Upper lobe of right lung (tissue), 1 donor: ENCODE results near the gene DENND1B. TPM values are rescaled to one million over a fixed set of nuclear protein-coding genes. Genes with fewer than 3 reads are reported as not detected.

Source experiments
- ATAC-seq: fragments of 200-7000 bp; cut with Tn5 transposase; one replicate; pipeline ENCODE4 v1.9.1; 2020; ENCODE audit warnings: mild to moderate bottlenecking, moderate library complexity
- DNase-seq: peaks from one replicate; pipeline ENCODE4 v3.0.0-alpha.2; 2020
- H3K27ac ChIP-seq: fragments of 200-600 bp; one replicate; pipeline ENCODE4 v1.8.0; 2022
- H3K27me3 ChIP-seq: fragments of 200-600 bp; one replicate; pipeline ENCODE4 v1.8.0; 2022; ENCODE audit warnings: mild to moderate bottlenecking
- H3K36me3 ChIP-seq: fragments of 200-600 bp; one replicate; pipeline ENCODE4 v1.8.0; 2022
- H3K4me1 ChIP-seq: fragments of 200-600 bp; one replicate; pipeline ENCODE4 v1.8.0; 2022
- H3K4me3 ChIP-seq: fragments of 200-600 bp; one replicate; pipeline ENCODE4 v1.8.0; 2022; ENCODE audit warnings: mild to moderate bottlenecking
- H3K9me3 ChIP-seq: fragments of 200-600 bp; one replicate; pipeline ENCODE4 v1.8.0; 2022
- intact Hi-C: fragments of 100-400 bp; cut with DNase I; formaldehyde crosslinking; loops from one replicate; pipeline ENCODE4 v1.11.0; 2022
- total RNA-seq: library from RNA; stranded (reverse); fragmentation: NEBNext Ultra II Directional; extraction: Animal tissue kit (Norgen Biotek cat#: 25700); gene quantifications from one replicate; pipeline ENCODE4 v1.2.1, GENCODE V29; 2021
- TF ChIP-seq, protein P1 (sequence below): fragments of 200-600 bp; IDR thresholded peaks from one replicate; pipeline ENCODE4 v1.8.0; 2022; ENCODE audit warnings: antibody characterized with exemption
- donor health status: DM: no; HTN: yes; CAD: no; lungs with severe emphysema.

The DENND1B gene
- total RNA-seq, 1 donor from 2014 or later, result 20.1 TPM

DNA sequence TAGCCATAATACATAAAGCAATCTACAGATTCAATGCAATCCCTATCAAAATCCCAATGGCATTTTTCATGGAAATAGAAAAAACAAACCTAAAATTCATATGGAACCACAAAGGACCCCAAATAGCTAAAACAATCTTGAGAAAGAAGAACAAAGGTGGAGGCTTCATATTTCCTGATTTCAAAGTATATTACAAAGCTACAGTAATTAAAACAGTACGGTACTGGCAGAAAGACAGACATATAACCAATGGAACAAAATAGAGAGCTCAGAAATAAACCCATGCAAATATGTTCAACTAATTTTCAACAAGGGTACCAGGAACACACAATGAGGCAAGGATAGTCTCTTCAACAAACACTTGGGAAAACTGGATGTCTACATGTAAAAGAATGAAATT lies 87.0 kb downstream of the DENND1B start:
- TF ChIP-seq, protein P1, sequence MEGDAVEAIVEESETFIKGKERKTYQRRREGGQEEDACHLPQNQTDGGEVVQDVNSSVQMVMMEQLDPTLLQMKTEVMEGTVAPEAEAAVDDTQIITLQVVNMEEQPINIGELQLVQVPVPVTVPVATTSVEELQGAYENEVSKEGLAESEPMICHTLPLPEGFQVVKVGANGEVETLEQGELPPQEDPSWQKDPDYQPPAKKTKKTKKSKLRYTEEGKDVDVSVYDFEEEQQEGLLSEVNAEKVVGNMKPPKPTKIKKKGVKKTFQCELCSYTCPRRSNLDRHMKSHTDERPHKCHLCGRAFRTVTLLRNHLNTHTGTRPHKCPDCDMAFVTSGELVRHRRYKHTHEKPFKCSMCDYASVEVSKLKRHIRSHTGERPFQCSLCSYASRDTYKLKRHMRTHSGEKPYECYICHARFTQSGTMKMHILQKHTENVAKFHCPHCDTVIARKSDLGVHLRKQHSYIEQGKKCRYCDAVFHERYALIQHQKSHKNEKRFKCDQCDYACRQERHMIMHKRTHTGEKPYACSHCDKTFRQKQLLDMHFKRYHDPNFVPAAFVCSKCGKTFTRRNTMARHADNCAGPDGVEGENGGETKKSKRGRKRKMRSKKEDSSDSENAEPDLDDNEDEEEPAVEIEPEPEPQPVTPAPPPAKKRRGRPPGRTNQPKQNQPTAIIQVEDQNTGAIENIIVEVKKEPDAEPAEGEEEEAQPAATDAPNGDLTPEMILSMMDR, result no peak
- Histone ChIP-seq H3K36me3 (no peaks in the 10 kb centered on the region), H3K27me3 (no peaks in the 10 kb centered on the region), H3K9me3 (peaks cover 4% of the 10 kb centered on the region), H3K4me1 (no peaks in the 10 kb centered on the region), H3K4me3 (no peak overlapping the region), H3K27ac (no peak overlapping the region)
- ATAC-seq (no peak), DNase-seq (no peak)
- intact Hi-C loops, result no loop called here

GRCh38 chr1:197686702-197687355 lies 88.5 kb downstream of the DENND1B start:
- intact Hi-C loops, result no loop called here
- Histone ChIP-seq H3K27ac (no peak overlapping the region), H3K9me3 (peaks cover 4% of the 10 kb centered on the region), H3K4me3 (no peak overlapping the region), H3K27me3 (no peaks in the 10 kb centered on the region), H3K36me3 (no peaks in the 10 kb centered on the region), H3K4me1 (no peaks in the 10 kb centered on the region)
- TF ChIP-seq, protein P1, result no peak
- DNase-seq (no peak), ATAC-seq (no peak)

- TF ChIP-seq, protein P1, result no peak
- no peak overlapping the region for H3K4me3 ChIP-seq
- H3K27me3 ChIP-seq, result no peaks in the 10 kb centered on the region
- H3K27ac ChIP-seq, result no peak overlapping the region
- H3K4me1 ChIP-seq, result no peaks in the 10 kb centered on the region
- no peaks in the 10 kb centered on the region for H3K36me3 ChIP-seq
- peaks cover 4% of the 10 kb centered on the region for H3K9me3 ChIP-seq
- DNase-seq (no peak), ATAC-seq (no peak)
- intact Hi-C loops, result no loop called here
These were observed 89.0 kb downstream of the DENND1B start for GRCh38 chr1:197686231-197686630.

- Histone ChIP-seq H3K9me3 (peaks cover 4% of the 10 kb centered on the region), H3K36me3 (no peaks in the 10 kb centered on the region), H3K4me1 (no peaks in the 10 kb centered on the region), H3K27me3 (no peaks in the 10 kb centered on the region), H3K4me3 (no peak overlapping the region), H3K27ac (no peak overlapping the region)
- TF ChIP-seq, protein P1, result no peak
- no peak for DNase-seq
- no peak for ATAC-seq
- intact Hi-C loops, result no loop called here
These were observed 89.5 kb downstream of the DENND1B start for GRCh38 chr1:197685785-197686184.

DNA sequence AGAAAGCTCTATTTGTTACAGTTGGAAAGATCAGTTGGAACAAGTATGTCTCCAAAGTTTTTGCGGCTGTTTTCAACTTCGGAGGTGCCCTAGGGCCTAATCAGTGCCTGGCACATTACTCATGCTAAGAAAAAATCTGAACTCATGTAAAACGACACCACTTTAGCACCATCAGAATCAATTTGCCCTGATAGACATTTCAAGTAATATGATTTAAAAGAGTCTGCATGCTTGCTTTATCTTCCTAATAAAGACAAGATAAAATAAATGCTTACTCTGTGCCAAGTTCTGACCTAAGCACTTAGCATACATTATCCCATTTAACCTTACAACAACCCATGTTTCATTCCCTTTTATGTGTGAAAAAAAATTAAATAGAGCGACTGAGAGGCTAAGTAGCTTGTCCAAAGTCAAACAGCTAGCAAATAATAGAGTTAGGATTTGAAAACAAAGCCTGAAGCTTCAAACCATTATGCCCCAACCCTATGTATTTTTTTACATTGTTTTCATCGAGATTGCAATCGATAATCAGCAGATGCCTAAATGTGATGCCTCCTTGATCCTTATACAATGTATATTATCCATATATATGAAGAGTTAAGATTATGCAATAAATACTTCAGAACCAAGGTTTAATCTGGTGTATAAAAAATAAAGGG lies 91.3 kb downstream of the DENND1B start:
- Histone ChIP-seq H3K4me1 (no peaks in the 10 kb centered on the region), H3K27me3 (no peaks in the 10 kb centered on the region), H3K4me3 (no peak overlapping the region), H3K27ac (no peak overlapping the region), H3K9me3 (peaks cover 4% of the 10 kb centered on the region), H3K36me3 (no peaks in the 10 kb centered on the region)
- ATAC-seq, result no peak
- TF ChIP-seq, protein P1, result no peak
- intact Hi-C loops, result no loop called here
- no peak for DNase-seq
